ENCODE data around the gene PHF11.

GRCh38 chr13:49495783-49496762 lies at the start of gene PHF11:
- TF ChIP-seq EZH2 (IDR thresholded peaks at IDR 0.05), result no peak
- no peak for TF ChIP-seq POLR2AphosphoS5 (IDR thresholded peaks at IDR 0.05; ENCODE audit: borderline replicate concordance, low read depth, low read length)

Measured in SK-N-MC (cell line).